ENCODE measurements around the gene MPPE1. TPM values are rescaled to one million over a fixed set of nuclear protein-coding genes. Genes with fewer than 3 reads are reported as not detected.
A peak's percentile ranks its signal among the peaks of the same experiment; 100 is the strongest.

Gene MPPE1
- total and polyA plus RNA-seq, 2 experiments from 2014 or later, result 45.5 to 59.3 TPM

DNA sequence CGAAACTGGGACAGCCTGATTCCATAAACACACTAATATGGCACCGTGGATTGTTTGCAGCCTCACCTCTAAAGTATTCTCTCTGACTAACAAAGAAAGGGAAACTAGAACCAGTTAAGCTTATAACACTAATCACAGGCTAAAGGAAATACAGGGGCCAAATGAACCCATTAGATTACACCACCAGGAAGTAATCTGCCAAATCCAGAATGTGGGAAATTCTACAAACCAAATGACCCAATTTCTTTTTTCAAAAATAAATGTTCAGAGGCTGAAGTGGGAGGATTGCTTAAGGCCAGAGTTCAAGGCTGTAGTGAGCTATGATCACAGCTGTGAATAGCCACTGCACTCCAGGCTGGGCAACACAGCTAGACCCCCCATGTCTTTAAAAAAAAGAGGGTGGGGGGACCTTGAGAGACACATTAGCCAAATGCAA lies 1.5 kb upstream of the MPPE1 start:
- Histone ChIP-seq H3K9me2 (replicated peaks; ENCODE audit: insufficient read depth) (no peaks in the 10 kb centered on the region), H3K27ac (peak overlapping the region; percentile 100), H4K20me1 (ENCODE audit: insufficient read depth, poor library complexity, severe bottlenecking) (no peaks in the 10 kb centered on the region), H3K4me1 (ENCODE audit: insufficient read depth) (peaks cover 22% of the 10 kb centered on the region), H3K4me2 (peak overlapping the region; percentile 91), H3K4me3 (no peak overlapping the region), H3K79me2 (peaks cover 16% of the 10 kb centered on the region), H3K36me3 (replicated peaks; ENCODE audit: insufficient read depth, low read depth) (no peaks in the 10 kb centered on the region), H2AFZ (peak overlapping the region; percentile 80), H3K9me3 (ENCODE audit: low read depth) (no peaks in the 10 kb centered on the region), H3K27me3 (no peaks in the 10 kb centered on the region)
- 71% methylated on average over 2 of the region's 2 CpGs for WGBS (ENCODE audit: low lambda C conversion rate, missing lambda C conversion rate)
- DNase-seq (ENCODE audit: low spot score), result peak; percentile 37
- TF ChIP-seq EZH2 (IDR thresholded peaks at IDR 0.05; ENCODE audit: borderline replicate concordance) (no peak), EZH2phosphoT487 (IDR thresholded peaks at IDR 0.05; ENCODE audit: low read depth, severe bottlenecking, unreplicated experiment) (no peak)
- TF ChIP-seq, protein P1, sequence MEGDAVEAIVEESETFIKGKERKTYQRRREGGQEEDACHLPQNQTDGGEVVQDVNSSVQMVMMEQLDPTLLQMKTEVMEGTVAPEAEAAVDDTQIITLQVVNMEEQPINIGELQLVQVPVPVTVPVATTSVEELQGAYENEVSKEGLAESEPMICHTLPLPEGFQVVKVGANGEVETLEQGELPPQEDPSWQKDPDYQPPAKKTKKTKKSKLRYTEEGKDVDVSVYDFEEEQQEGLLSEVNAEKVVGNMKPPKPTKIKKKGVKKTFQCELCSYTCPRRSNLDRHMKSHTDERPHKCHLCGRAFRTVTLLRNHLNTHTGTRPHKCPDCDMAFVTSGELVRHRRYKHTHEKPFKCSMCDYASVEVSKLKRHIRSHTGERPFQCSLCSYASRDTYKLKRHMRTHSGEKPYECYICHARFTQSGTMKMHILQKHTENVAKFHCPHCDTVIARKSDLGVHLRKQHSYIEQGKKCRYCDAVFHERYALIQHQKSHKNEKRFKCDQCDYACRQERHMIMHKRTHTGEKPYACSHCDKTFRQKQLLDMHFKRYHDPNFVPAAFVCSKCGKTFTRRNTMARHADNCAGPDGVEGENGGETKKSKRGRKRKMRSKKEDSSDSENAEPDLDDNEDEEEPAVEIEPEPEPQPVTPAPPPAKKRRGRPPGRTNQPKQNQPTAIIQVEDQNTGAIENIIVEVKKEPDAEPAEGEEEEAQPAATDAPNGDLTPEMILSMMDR (IDR thresholded peaks at IDR 0.05; ENCODE audit: poor library complexity), result no peak

DNA sequence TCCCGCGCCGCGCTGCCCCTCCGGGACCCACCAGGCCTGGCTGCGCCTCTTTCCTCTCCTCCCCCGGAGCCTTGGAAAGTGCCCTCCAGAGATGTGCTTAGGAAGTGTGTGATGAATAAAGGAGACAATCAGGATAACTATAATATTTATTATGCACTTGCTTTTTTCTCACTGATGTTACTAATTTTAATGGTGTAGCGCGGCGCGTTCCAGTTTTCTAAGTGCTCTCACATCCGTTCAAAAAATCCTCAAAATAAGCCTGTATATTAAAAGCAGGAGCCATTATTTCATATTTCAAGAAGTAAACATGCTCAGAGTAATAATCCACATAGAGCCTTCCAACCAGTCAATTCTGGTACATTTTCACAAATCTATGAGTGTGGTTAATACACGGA lies 941 bp upstream of the MPPE1 start:
- Histone ChIP-seq H4K20me1 (ENCODE audit: insufficient read depth, poor library complexity, severe bottlenecking) (no peaks in the 10 kb centered on the region), H3K9me3 (ENCODE audit: low read depth) (no peaks in the 10 kb centered on the region), H3K79me2 (peaks cover 16% of the 10 kb centered on the region), H3K4me3 (peak overlapping the region; percentile 71), H3K27me3 (no peaks in the 10 kb centered on the region), H3K4me2 (peak overlapping the region; percentile 91), H2AFZ (peak overlapping the region; percentile 80), H3K4me1 (ENCODE audit: insufficient read depth) (peaks cover 22% of the 10 kb centered on the region), H3K36me3 (replicated peaks; ENCODE audit: insufficient read depth, low read depth) (no peaks in the 10 kb centered on the region), H3K27ac (peak overlapping the region; percentile 100), H3K9me2 (replicated peaks; ENCODE audit: insufficient read depth) (no peaks in the 10 kb centered on the region)
- TF ChIP-seq, protein P1 (IDR thresholded peaks at IDR 0.05; ENCODE audit: poor library complexity), result no peak
- no peak for TF ChIP-seq EZH2phosphoT487 (IDR thresholded peaks at IDR 0.05; ENCODE audit: low read depth, severe bottlenecking, unreplicated experiment)
- no peak for TF ChIP-seq EZH2 (IDR thresholded peaks at IDR 0.05; ENCODE audit: borderline replicate concordance)
- WGBS (ENCODE audit: low lambda C conversion rate, missing lambda C conversion rate), result 31% methylated on average over 13 of the region's 13 CpGs
- no peak for DNase-seq (ENCODE audit: low spot score)

- no peaks in the 10 kb centered on the region for H4K20me1 ChIP-seq (ENCODE audit: insufficient read depth, poor library complexity, severe bottlenecking)
- peaks cover 31% of the 10 kb centered on the region for H3K4me1 ChIP-seq (ENCODE audit: insufficient read depth)
- no peaks in the 10 kb centered on the region for H3K9me2 ChIP-seq (replicated peaks; ENCODE audit: insufficient read depth)
- peak overlapping the region; percentile 71 for H3K4me3 ChIP-seq
- no peaks in the 10 kb centered on the region for H3K9me3 ChIP-seq (ENCODE audit: low read depth)
- peak overlapping the region; percentile 93 for H2AFZ ChIP-seq
- TF ChIP-seq EZH2 (IDR thresholded peaks at IDR 0.05; ENCODE audit: borderline replicate concordance) (no peak), EZH2phosphoT487 (IDR thresholded peaks at IDR 0.05; ENCODE audit: low read depth, severe bottlenecking, unreplicated experiment) (no peak)
- TF ChIP-seq, protein P1 (IDR thresholded peaks at IDR 0.05; ENCODE audit: poor library complexity), result no peak
- H3K36me3 ChIP-seq (replicated peaks; ENCODE audit: insufficient read depth, low read depth), result no peaks in the 10 kb centered on the region
- WGBS (ENCODE audit: low lambda C conversion rate, missing lambda C conversion rate), result 61% methylated on average over 19 of the region's 20 CpGs
- H3K27ac ChIP-seq, result peak overlapping the region; percentile 100
- no peak for DNase-seq (ENCODE audit: low spot score)
- peaks cover 16% of the 10 kb centered on the region for H3K79me2 ChIP-seq
- H3K27me3 ChIP-seq, result no peaks in the 10 kb centered on the region
- H3K4me2 ChIP-seq, result peak overlapping the region; percentile 91
Observed at GRCh38 chr18:11906926-11907874, 917 bp downstream of the MPPE1 start.

Data from hepatocyte (in vitro differentiated cells).